HEK293 (cell line): ENCODE results near the gene RRP1.

ENCODE experiments used
- CTCF ChIA-PET: fragments of 350-600 bp; formaldehyde crosslinking; extraction: SDS; loops from one replicate; lab custom pipeline; 2021; ENCODE audit warnings: antibody characterized with exemption; lab: Yijun Ruan, JAX
- POLR2A ChIA-PET: fragments of 300-600 bp; formaldehyde crosslinking; extraction: SDS; loops from one replicate; lab custom pipeline; 2020; ENCODE audit warnings: antibody characterized with exemption, inconsistent platforms; lab: Yijun Ruan, JAX
- H3K27ac ChIP-seq: fragments of 200-500 bp; sonication (Bioruptor generic); 2 replicates; pipeline ENCODE4 v1.5.1; 2014; ENCODE audit warnings: low read depth, low read length, control low read depth, inconsistent platforms; ENCODE audit errors: extremely low read depth
- H3K36me3 ChIP-seq, 2 experiments: fragments of 200-500 bp in 1 of 2; sonication (Bioruptor generic) in 1 of 2; 1 replicate in 1 of 2; 2 replicates in 1 of 2; pipeline ENCODE4 v1.5.1; 2014 to 2017; ENCODE audit warnings: inconsistent platforms in 2 of 2, low read length in 2 of 2; ENCODE audit not compliant: control insufficient read depth in 2 of 2, insufficient read depth in 1 of 2
- H3K4me1 ChIP-seq: fragments of 200-500 bp; sonication (Bioruptor generic); 2 replicates; pipeline ENCODE4 v1.5.1; 2014; ENCODE audit warnings: mild to moderate bottlenecking, low read length, inconsistent platforms; ENCODE audit not compliant: control insufficient read depth, insufficient read depth
- H3K4me3 ChIP-seq: 2 replicates; pipeline ENCODE4 v1.5.1; 2011; ENCODE audit warnings: low read depth, mild to moderate bottlenecking, control low read depth, low read length, moderate library complexity
- H3K9me3 ChIP-seq: fragments of 200-500 bp; sonication (Bioruptor generic); 2 replicates; pipeline ENCODE4 v1.5.1; 2014; ENCODE audit warnings: low read depth, low read length, inconsistent platforms; ENCODE audit not compliant: control insufficient read depth, insufficient read depth
- ATF2 ChIP-seq: fragments of 450-650 bp; formaldehyde crosslinking; IDR thresholded peaks from 2 replicates; pipeline ENCODE4 v1.5.1; 2016; ENCODE audit warnings: missing biosample characterization, missing genetic modification characterization, low read depth
- BCL11A ChIP-seq: fragments of 450-650 bp; formaldehyde crosslinking; IDR thresholded peaks from 2 replicates; pipeline ENCODE4 v1.5.1; 2016; ENCODE audit warnings: low read depth, missing biosample characterization, missing genetic modification characterization
- FEZF1 ChIP-seq: fragments of 450-650 bp; formaldehyde crosslinking; IDR thresholded peaks from 2 replicates; pipeline ENCODE4 v1.5.1; 2016; ENCODE audit warnings: missing biosample characterization, missing genetic modification characterization
- GLI2 ChIP-seq: fragments of 450-650 bp; formaldehyde crosslinking; IDR thresholded peaks from 2 replicates; pipeline ENCODE4; 2017; ENCODE audit warnings: missing biosample characterization, missing genetic modification characterization, low read depth, borderline replicate concordance
- KLF1 ChIP-seq: fragments of 450-650 bp; formaldehyde crosslinking; IDR thresholded peaks from 2 replicates; pipeline ENCODE4 v1.5.1; 2016; ENCODE audit warnings: missing biosample characterization, missing genetic modification characterization
- KLF7 ChIP-seq: fragments of 450-650 bp; formaldehyde crosslinking; IDR thresholded peaks from 2 replicates; pipeline ENCODE4 v1.5.1; 2016; ENCODE audit warnings: missing biosample characterization, missing genetic modification characterization, borderline replicate concordance
- MZF1 ChIP-seq: fragments of 450-650 bp; formaldehyde crosslinking; IDR thresholded peaks from 2 replicates; pipeline ENCODE4 v1.5.1; 2017; ENCODE audit warnings: missing biosample characterization, missing genetic modification characterization, borderline replicate concordance
- PRDM1 ChIP-seq: fragments of 450-650 bp; formaldehyde crosslinking; IDR thresholded peaks from 2 replicates; pipeline ENCODE4; 2016; ENCODE audit warnings: missing biosample characterization, missing genetic modification characterization
- SP3 ChIP-seq: fragments of 450-650 bp; formaldehyde crosslinking; IDR thresholded peaks from 2 replicates; pipeline ENCODE4 v1.5.1; 2016; ENCODE audit warnings: missing biosample characterization, missing genetic modification characterization
- TCF7L2 ChIP-seq: IDR thresholded peaks from 2 replicates; pipeline ENCODE4 v1.6.1; 2011; ENCODE audit warnings: low read depth, mild to moderate bottlenecking, inconsistent platforms, low read length, moderate library complexity, borderline replicate concordance
- ZNF112 ChIP-seq: fragments of 450-650 bp; formaldehyde crosslinking; IDR thresholded peaks from 2 replicates; pipeline ENCODE4 v1.5.0; 2017; ENCODE audit warnings: missing biosample characterization, missing genetic modification characterization
- ZNF121 ChIP-seq: fragments of 450-650 bp; formaldehyde crosslinking; IDR thresholded peaks from 2 replicates; pipeline ENCODE4 v1.5.1; 2016; ENCODE audit warnings: missing biosample characterization, missing genetic modification characterization
- ZNF132 ChIP-seq: fragments of 450-650 bp; formaldehyde crosslinking; IDR thresholded peaks from 2 replicates; pipeline ENCODE4 v1.5.1; 2017; ENCODE audit warnings: missing biosample characterization, missing genetic modification characterization, borderline replicate concordance
- ZNF138 ChIP-seq: fragments of 450-650 bp; formaldehyde crosslinking; IDR thresholded peaks from 2 replicates; pipeline ENCODE4 v1.5.1; 2016; ENCODE audit warnings: missing biosample characterization, missing genetic modification characterization, borderline replicate concordance
- ZNF16 ChIP-seq: fragments of 450-650 bp; formaldehyde crosslinking; IDR thresholded peaks from 2 replicates; pipeline ENCODE4 v1.5.1; 2016; ENCODE audit warnings: low read depth, missing biosample characterization, missing genetic modification characterization
- ZNF175 ChIP-seq: fragments of 450-650 bp; formaldehyde crosslinking; IDR thresholded peaks from 2 replicates; pipeline ENCODE4 v1.5.1; 2016; ENCODE audit warnings: missing biosample characterization, missing genetic modification characterization
- ZNF202 ChIP-seq: fragments of 450-650 bp; formaldehyde crosslinking; IDR thresholded peaks from 2 replicates; pipeline ENCODE4 v1.5.1; 2016; ENCODE audit warnings: missing biosample characterization, missing genetic modification characterization, borderline replicate concordance
- ZNF585B ChIP-seq: fragments of 450-650 bp; formaldehyde crosslinking; IDR thresholded peaks from 2 replicates; pipeline ENCODE4 v1.5.1; 2016; ENCODE audit warnings: missing biosample characterization, missing genetic modification characterization
- ZNF596 ChIP-seq: fragments of 450-650 bp; IDR thresholded peaks from 2 replicates; pipeline ENCODE4 v1.5.0; 2018; ENCODE audit warnings: missing biosample characterization, mild to moderate bottlenecking, missing genetic modification characterization, moderate library complexity
- ZNF600 ChIP-seq: fragments of 450-650 bp; formaldehyde crosslinking; IDR thresholded peaks from 2 replicates; pipeline ENCODE4 v1.5.1; 2016; ENCODE audit warnings: missing biosample characterization, missing genetic modification characterization
- ZNF626 ChIP-seq: fragments of 450-650 bp; sonication (Bioruptor Pico); formaldehyde crosslinking; IDR thresholded peaks from 2 replicates; pipeline ENCODE4 v1.5.1; 2018; ENCODE audit warnings: missing biosample characterization, missing genetic modification characterization, inconsistent platforms
- ZNF629 ChIP-seq: fragments of 450-650 bp; formaldehyde crosslinking; IDR thresholded peaks from 2 replicates; pipeline ENCODE4 v1.5.1; 2017; ENCODE audit warnings: missing biosample characterization, missing genetic modification characterization
- ZNF660 ChIP-seq: fragments of 450-650 bp; IDR thresholded peaks from 2 replicates; pipeline ENCODE4 v1.5.1; 2018; ENCODE audit warnings: missing biosample characterization, mild to moderate bottlenecking, missing genetic modification characterization
- ZSCAN23 ChIP-seq: fragments of 450-650 bp; formaldehyde crosslinking; IDR thresholded peaks from 2 replicates; pipeline ENCODE4 v1.5.1; 2016; ENCODE audit warnings: missing biosample characterization, missing genetic modification characterization
- ZSCAN30 ChIP-seq: fragments of 450-650 bp; IDR thresholded peaks from 2 replicates; pipeline ENCODE4 v1.5.1; 2018; ENCODE audit warnings: missing biosample characterization, mild to moderate bottlenecking, missing genetic modification characterization, moderate library complexity
- ZXDB ChIP-seq: fragments of 450-650 bp; formaldehyde crosslinking; IDR thresholded peaks from 2 replicates; pipeline ENCODE4 v1.5.1; 2016; ENCODE audit warnings: missing biosample characterization, missing genetic modification characterization
- TF ChIP-seq, protein P1 (sequence below): fragments of 450-650 bp; formaldehyde crosslinking; conservative IDR thresholded peaks from 2 replicates; pipeline ENCODE4 v1.5.1; 2016; ENCODE audit warnings: low read depth, missing biosample characterization, missing genetic modification characterization
- TF ChIP-seq, protein P2 (sequence below): fragments of 450-650 bp; formaldehyde crosslinking; IDR thresholded peaks from 2 replicates; pipeline ENCODE4 v1.5.1; 2017; ENCODE audit warnings: missing biosample characterization, missing genetic modification characterization

The RRP1 gene

GRCh38 chr21:43826623-43826974, 37.2 kb downstream of the RRP1 start:
- no peak for TF ChIP-seq ZNF202 (tag by site-specific recombination)
- TF ChIP-seq MZF1 (tag by site-specific recombination), result no peak
- TF ChIP-seq, protein P1, sequence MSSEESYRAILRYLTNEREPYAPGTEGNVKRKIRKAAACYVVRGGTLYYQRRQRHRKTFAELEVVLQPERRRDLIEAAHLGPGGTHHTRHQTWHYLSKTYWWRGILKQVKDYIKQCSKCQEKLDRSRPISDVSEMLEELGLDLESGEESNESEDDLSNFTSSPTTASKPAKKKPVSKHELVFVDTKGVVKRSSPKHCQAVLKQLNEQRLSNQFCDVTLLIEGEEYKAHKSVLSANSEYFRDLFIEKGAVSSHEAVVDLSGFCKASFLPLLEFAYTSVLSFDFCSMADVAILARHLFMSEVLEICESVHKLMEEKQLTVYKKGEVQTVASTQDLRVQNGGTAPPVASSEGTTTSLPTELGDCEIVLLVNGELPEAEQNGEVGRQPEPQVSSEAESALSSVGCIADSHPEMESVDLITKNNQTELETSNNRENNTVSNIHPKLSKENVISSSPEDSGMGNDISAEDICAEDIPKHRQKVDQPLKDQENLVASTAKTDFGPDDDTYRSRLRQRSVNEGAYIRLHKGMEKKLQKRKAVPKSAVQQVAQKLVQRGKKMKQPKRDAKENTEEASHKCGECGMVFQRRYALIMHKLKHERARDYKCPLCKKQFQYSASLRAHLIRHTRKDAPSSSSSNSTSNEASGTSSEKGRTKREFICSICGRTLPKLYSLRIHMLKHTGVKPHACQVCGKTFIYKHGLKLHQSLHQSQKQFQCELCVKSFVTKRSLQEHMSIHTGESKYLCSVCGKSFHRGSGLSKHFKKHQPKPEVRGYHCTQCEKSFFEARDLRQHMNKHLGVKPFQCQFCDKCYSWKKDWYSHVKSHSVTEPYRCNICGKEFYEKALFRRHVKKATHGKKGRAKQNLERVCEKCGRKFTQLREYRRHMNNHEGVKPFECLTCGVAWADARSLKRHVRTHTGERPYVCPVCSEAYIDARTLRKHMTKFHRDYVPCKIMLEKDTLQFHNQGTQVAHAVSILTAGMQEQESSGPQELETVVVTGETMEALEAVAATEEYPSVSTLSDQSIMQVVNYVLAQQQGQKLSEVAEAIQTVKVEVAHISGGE (tag by site-specific recombination), result no peak
- TF ChIP-seq, protein P2, sequence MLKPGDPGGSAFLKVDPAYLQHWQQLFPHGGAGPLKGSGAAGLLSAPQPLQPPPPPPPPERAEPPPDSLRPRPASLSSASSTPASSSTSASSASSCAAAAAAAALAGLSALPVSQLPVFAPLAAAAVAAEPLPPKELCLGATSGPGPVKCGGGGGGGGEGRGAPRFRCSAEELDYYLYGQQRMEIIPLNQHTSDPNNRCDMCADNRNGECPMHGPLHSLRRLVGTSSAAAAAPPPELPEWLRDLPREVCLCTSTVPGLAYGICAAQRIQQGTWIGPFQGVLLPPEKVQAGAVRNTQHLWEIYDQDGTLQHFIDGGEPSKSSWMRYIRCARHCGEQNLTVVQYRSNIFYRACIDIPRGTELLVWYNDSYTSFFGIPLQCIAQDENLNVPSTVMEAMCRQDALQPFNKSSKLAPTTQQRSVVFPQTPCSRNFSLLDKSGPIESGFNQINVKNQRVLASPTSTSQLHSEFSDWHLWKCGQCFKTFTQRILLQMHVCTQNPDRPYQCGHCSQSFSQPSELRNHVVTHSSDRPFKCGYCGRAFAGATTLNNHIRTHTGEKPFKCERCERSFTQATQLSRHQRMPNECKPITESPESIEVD, result no peak
- TF ChIP-seq ZNF660 (tag by site-specific recombination), result no peak
- no peak for TF ChIP-seq ZSCAN30
- TF ChIP-seq ZSCAN23 (tag by site-specific recombination), result no peak
- TF ChIP-seq KLF7 (tag by site-specific recombination), result no peak
- TF ChIP-seq ZNF138 (tag by site-specific recombination), result no peak
- TF ChIP-seq ZNF596, result no peak
- no peak for TF ChIP-seq ZNF585B (tag by site-specific recombination)
- no peak for TF ChIP-seq BCL11A (tag by site-specific recombination)
- TF ChIP-seq TCF7L2, result no peak
- Histone ChIP-seq H3K36me3 (no peaks in the 10 kb centered on the region), H3K4me3 (no peak overlapping the region), H3K27ac (no peak overlapping the region), H3K9me3 (no peaks in the 10 kb centered on the region), H3K4me1 (no peaks in the 10 kb centered on the region)
- ChIA-PET POLR2A (interaction anchor here (0.7 to 1.1 kb wide), 3 partner anchors 8 to 266 kb away, joined by 4 to 6 read pairs (median 4); no protein-coding TSS in a partner anchor), CTCF (interaction anchor here (0.7 to 1.7 kb wide), 7 partner anchors 16 to 120 kb away, joined by 3 to 4 read pairs (median 3); no protein-coding TSS in a partner anchor)

DNA sequence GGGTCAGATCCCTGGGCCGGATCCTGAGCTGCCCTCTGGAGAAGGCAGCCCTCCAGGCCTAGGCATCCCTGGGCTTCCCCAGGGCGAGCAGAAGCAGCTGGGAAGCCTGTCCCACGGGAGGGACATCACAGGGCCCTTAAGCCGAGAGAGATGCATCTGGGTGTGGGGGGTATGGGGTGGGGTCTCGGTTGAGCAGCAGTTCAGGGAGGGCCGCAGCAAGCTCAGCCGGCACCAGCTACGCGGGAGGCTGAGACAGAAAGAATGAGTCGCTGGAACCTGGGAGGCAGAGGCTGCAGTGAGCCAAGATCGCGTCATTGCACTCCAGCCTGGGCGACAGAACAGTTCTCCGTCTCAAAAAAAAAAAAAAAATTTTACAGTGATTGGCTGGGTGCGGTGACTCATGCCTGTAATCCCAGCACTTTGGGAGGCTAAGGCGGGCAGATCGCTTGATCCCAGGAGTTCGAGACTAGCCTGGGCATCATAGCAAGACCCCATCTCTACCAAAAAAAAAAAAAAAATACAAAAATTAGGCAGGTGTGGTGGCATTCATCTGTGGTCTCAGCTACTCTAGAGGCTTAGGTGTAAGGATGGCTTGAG, 37.7 kb downstream of the RRP1 start:
- H3K27ac ChIP-seq, result no peak overlapping the region
- ChIA-PET CTCF (interaction anchor here (0.7 to 1.7 kb wide), 5 partner anchors 16 to 119 kb away, joined by 3 to 4 read pairs (median 4); no protein-coding TSS in a partner anchor), POLR2A (interaction anchor here (0.7 to 1.1 kb wide), 3 partner anchors 8 to 265 kb away, joined by 4 to 6 read pairs (median 4); no protein-coding TSS in a partner anchor)
- H3K4me3 ChIP-seq, result no peak overlapping the region
- H3K9me3 ChIP-seq, result no peaks in the 10 kb centered on the region
- H3K36me3 ChIP-seq, result no peaks in the 10 kb centered on the region
- H3K4me1 ChIP-seq, result no peaks in the 10 kb centered on the region
- TF ChIP-seq ZNF175 (tag by site-specific recombination), result no peak
- no peak for TF ChIP-seq ZNF626 (tag by site-specific recombination)
- TF ChIP-seq ZNF16 (tag by site-specific recombination), result no peak
- TF ChIP-seq GLI2 (tag by site-specific recombination), result no peak
- no peak for TF ChIP-seq ZXDB
- TF ChIP-seq FEZF1 (tag by site-specific recombination), result no peak
- TF ChIP-seq ATF2, result no peak
- TF ChIP-seq PRDM1 (tag by site-specific recombination), result no peak
- TF ChIP-seq ZNF596, result no peak
- no peak for TF ChIP-seq ZNF112 (tag by site-specific recombination)
- no peak for TF ChIP-seq KLF1 (tag by site-specific recombination)
- peak; percentile 98 for TF ChIP-seq ZNF121 (tag by site-specific recombination)
- peak; percentile 52; the same call in 1 of the 2 replicates for TF ChIP-seq ZNF600
- peak; percentile 90 for TF ChIP-seq ZNF629
- no peak for TF ChIP-seq SP3 (tag by site-specific recombination)
- TF ChIP-seq ZNF132 (tag by site-specific recombination), result no peak
- TF ChIP-seq ZSCAN30, result no peak
